Left lobe of liver (tissue), 2 donors: ENCODE data around the gene CTSS. TPM values are rescaled to one million over a fixed set of nuclear protein-coding genes. Genes with fewer than 3 reads are reported as not detected.
"Not testable (repeated sequence)": the region's sequence is repeated elsewhere in the genome, so short reads cannot be mapped to it uniquely, and the experiment has no call there.

Source experiments
- ATAC-seq: fragments of 200-7000 bp; cut with Tn5 transposase; one replicate; pipeline ENCODE4 v1.9.1; 2020; ENCODE audit warnings: mild to moderate bottlenecking, moderate library complexity
- DNase-seq: peaks from one replicate; pipeline ENCODE4 v3.0.0-alpha.2; 2020; ENCODE audit warnings: low spot score
- total RNA-seq: library from RNA; stranded (reverse); gene quantifications from one replicate; pipeline ENCODE4 v1.2.1, GENCODE V29; 2021
- donor health status: DM: no; HTN: no; CAD: no; lungs with moderate emphysema.
- donor health status: DM: no; HTN: yes; CAD: no.

Gene CTSS
- total RNA-seq, 1 donor from 2014 or later = 25.1 TPM

- DNase-seq = not testable (repeated sequence)
Observed at GRCh38 chr1:150775931-150776505, 10.4 kb upstream of the CTSS start.

GRCh38 chr1:150775276-150775675, 9.7 kb upstream of the CTSS start:
- ATAC-seq = no peak
- no peak for DNase-seq

More at GRCh38 chr1:150775931-150776505, 10.4 kb upstream of the CTSS start:
- not testable (repeated sequence) for ATAC-seq

- no peak for ATAC-seq
- DNase-seq = no peak
Observed at GRCh38 chr1:150772326-150772725, 6.7 kb upstream of the CTSS start.

GRCh38 chr1:150767704-150768103, 2.1 kb upstream of the CTSS start:
- not testable (repeated sequence) for ATAC-seq, DNase-seq

- not testable (repeated sequence) for ATAC-seq
Observed at GRCh38 chr1:150765977-150766301, 361 bp upstream of the CTSS start.

GRCh38 chr1:150764617-150765101, 919 bp downstream of the CTSS start:
- peak; percentile 83 for ATAC-seq
- no peak for DNase-seq

More at GRCh38 chr1:150765977-150766301, 361 bp upstream of the CTSS start:
- DNase-seq = not testable (repeated sequence)

GRCh38 chr1:150763018-150763417, 2.6 kb downstream of the CTSS start:
- ATAC-seq (no peak), DNase-seq (no peak)

- no peak for ATAC-seq
Observed at GRCh38 chr1:150762552-150762951, 3.0 kb downstream of the CTSS start.

GRCh38 chr1:150761801-150762200, 3.8 kb downstream of the CTSS start:
- ATAC-seq = no peak
- DNase-seq = no peak

More at GRCh38 chr1:150762552-150762951, 3.0 kb downstream of the CTSS start:
- no peak for DNase-seq

- DNase-seq = no peak
- ATAC-seq = no peak
Observed at GRCh38 chr1:150760013-150760412, 5.6 kb downstream of the CTSS start.

GRCh38 chr1:150753416-150753815, 12.2 kb downstream of the CTSS start:
- ATAC-seq (no peak), DNase-seq (no peak)

GRCh38 chr1:150751443-150751842, 14.1 kb downstream of the CTSS start:
- DNase-seq (no peak), ATAC-seq (no peak)

GRCh38 chr1:150749720-150750311, 15.8 kb downstream of the CTSS start:
- DNase-seq = no peak

GRCh38 chr1:150748878-150749719, 16.5 kb downstream of the CTSS start:
- DNase-seq = no peak
- ATAC-seq = no peak

More at GRCh38 chr1:150749720-150750311, 15.8 kb downstream of the CTSS start:
- ATAC-seq = no peak

GRCh38 chr1:150730130-150730721, 35.4 kb downstream of the CTSS start:
- no peak for ATAC-seq
- DNase-seq = no peak

GRCh38 chr1:150724336-150724735, 41.2 kb downstream of the CTSS start:
- ATAC-seq (no peak), DNase-seq (no peak)

- DNase-seq (no peak), ATAC-seq (no peak)
Observed at GRCh38 chr1:150720703-150721102, 44.9 kb downstream of the CTSS start, which contains the start of gene HORMAD1. Gene HORMAD1 (minus strand): TSS chr1:150720895. CDS start chr1:150719505, 1,390 bp downstream.

GRCh38 chr1:150720098-150720497, 45.5 kb downstream of the CTSS start:
- DNase-seq (no peak), ATAC-seq (no peak)

GRCh38 chr1:150718225-150718891, 47.2 kb downstream of the CTSS start:
- DNase-seq (no peak), ATAC-seq (no peak)

GRCh38 chr1:150709031-150709430, 56.5 kb downstream of the CTSS start:
- not testable (repeated sequence) for ATAC-seq, DNase-seq

- ATAC-seq (no peak), DNase-seq (no peak)
Observed at GRCh38 chr1:150708595-150708994, 57.0 kb downstream of the CTSS start.
